A673 (cell line): ENCODE results near the gene NAA38. TPM values are rescaled to one million over a fixed set of nuclear protein-coding genes. Genes with fewer than 3 reads are reported as not detected.

Experiments
- BruUV-seq: library from RNA; stranded (reverse); fragments of 400-500 nt; replicated peaks from 2 replicates; lab custom pipeline; 2021; lab: Mats Ljungman, UMichigan
- CTCF ChIA-PET: fragments of 300-600 bp; sonication (Branson Sonifier 250); formaldehyde crosslinking; loops from one replicate; lab custom pipeline; 2022; ENCODE audit warnings: antibody characterized with exemption; lab: Charles Lee
- POLR2A ChIA-PET: fragments of 300-600 bp; sonication (Branson Sonifier 250); formaldehyde crosslinking; loops from one replicate; lab custom pipeline; 2022; ENCODE audit warnings: antibody characterized with exemption; ENCODE audit not compliant: low non-redundant PET; lab: Charles Lee
- DNase-seq: peaks from one replicate; pipeline ENCODE4 v3.0.0-alpha.2; 2015; ENCODE audit warnings: low spot score
- H3K27ac ChIP-seq: fragments of 200-600 bp; sonication (generic); 2 replicates; pipeline ENCODE4 v1.5.1; 2016; ENCODE audit warnings: mixed run types, low read depth, mild to moderate bottlenecking, mixed read lengths, antibody characterized with exemption, low read length; ENCODE audit not compliant: poor library complexity, severe bottlenecking
- H3K27me3 ChIP-seq: fragments of 200-600 bp; sonication (generic); replicated peaks from 2 replicates; pipeline ENCODE4 v1.6.1; 2017; ENCODE audit warnings: mixed run types, low read depth, mild to moderate bottlenecking, mixed read lengths, antibody characterized with exemption, low read length; ENCODE audit not compliant: insufficient read depth, poor library complexity
- H3K36me3 ChIP-seq: fragments of 200-600 bp; sonication (generic); 2 replicates; pipeline ENCODE4 v1.6.1; 2016; ENCODE audit warnings: mixed run types, mild to moderate bottlenecking, mixed read lengths, antibody characterized with exemption, low read length; ENCODE audit not compliant: insufficient read depth, poor library complexity, severe bottlenecking
- H3K4me1 ChIP-seq: fragments of 200-600 bp; sonication (generic); 2 replicates; pipeline ENCODE4 v1.6.1; 2017; ENCODE audit warnings: mixed run types, mild to moderate bottlenecking, mixed read lengths, antibody characterized with exemption, low read length; ENCODE audit not compliant: insufficient read depth, poor library complexity, severe bottlenecking
- H3K4me3 ChIP-seq: fragments of 200-600 bp; sonication (generic); 2 replicates; pipeline ENCODE4 v1.5.1; 2016; ENCODE audit warnings: low read depth, mixed run types, mild to moderate bottlenecking, mixed read lengths, low read length; ENCODE audit not compliant: poor library complexity, severe bottlenecking
- H3K9me3 ChIP-seq: fragments of 200-600 bp; sonication (generic); 2 replicates; pipeline ENCODE4 v1.6.1; 2016; ENCODE audit warnings: mixed run types, low read depth, mild to moderate bottlenecking, mixed read lengths, antibody characterized with exemption, low read length; ENCODE audit not compliant: poor library complexity, severe bottlenecking
- CTCF ChIP-seq: fragments of 300-800, 200-600 bp; sonication (generic); conservative IDR thresholded peaks from 2 replicates; pipeline ENCODE4 v1.5.1; 2017; ENCODE audit warnings: low read depth, mild to moderate bottlenecking, antibody characterized with exemption, low read length, moderate library complexity, mixed read lengths
- EZH2 ChIP-seq: fragments of 200-600 bp; sonication (generic); IDR thresholded peaks from 2 replicates; pipeline ENCODE4 v1.6.1; 2017; ENCODE audit warnings: borderline replicate concordance, low read depth, mild to moderate bottlenecking, mixed read lengths, antibody characterized with exemption, low read length; ENCODE audit not compliant: poor library complexity, severe bottlenecking
- intact Hi-C: fragments of 100-400 bp; cut with micrococcal nuclease; formaldehyde crosslinking; loops from one replicate; pipeline ENCODE4 v1.10.0; 2022; ENCODE audit not compliant: unreplicated experiment
- total RNA-seq: library from RNA; stranded (reverse); gene quantifications from 2 replicates; pipeline ENCODE4 v1.2.3, GENCODE V29; 2021

NAA38 gene
- total RNA-seq, 1 experiment from 2014 or later, result 64.3 TPM

- BruUV-seq, result TSS peak; percentile 54
- intact Hi-C loops, result loop anchor here (5.0 kb wide), 1 partner anchor 381 kb away; no protein-coding TSS in a partner anchor
- Histone ChIP-seq H3K9me3 (no peaks in the 10 kb centered on the region), H3K27ac (peak overlapping the region; percentile 97), H3K4me3 (peak overlapping the region; percentile 81), H3K4me1 (peaks cover 44% of the 10 kb centered on the region), H3K36me3 (peaks cover 12% of the 10 kb centered on the region), H3K27me3 (no peaks in the 10 kb centered on the region)
- ChIA-PET POLR2A (interaction anchor here (0.5 kb wide), 1 partner anchor 233 kb away, joined by 3 read pairs; no protein-coding TSS in a partner anchor), CTCF (no interaction called here)
- TF ChIP-seq CTCF, result no peak
- no peak for DNase-seq
These were observed 16.5 kb downstream of the NAA38 start for GRCh38 chr17:7840875-7841274.

- CTCF ChIA-PET, result no interaction called here
- TF ChIP-seq EZH2 (no peak), CTCF (no peak)
- H3K27me3 ChIP-seq, result no peaks in the 10 kb centered on the region
- peak overlapping the region; percentile 97 for H3K27ac ChIP-seq
- H3K4me3 ChIP-seq, result peak overlapping the region; percentile 81
- peaks cover 7% of the 10 kb centered on the region for H3K36me3 ChIP-seq
- DNase-seq, result no peak
- POLR2A ChIA-PET, result interaction anchor here (0.5 kb wide), 1 partner anchor 234 kb away, joined by 3 read pairs; no protein-coding TSS in a partner anchor
- intact Hi-C loops, result loop anchor here (5.0 kb wide), 1 partner anchor 382 kb away; no protein-coding TSS in a partner anchor
- H3K9me3 ChIP-seq, result no peaks in the 10 kb centered on the region
- peaks cover 44% of the 10 kb centered on the region for H3K4me1 ChIP-seq
- BruUV-seq, result no TSS peak
These were observed 16.9 kb downstream of the NAA38 start for GRCh38 chr17:7840441-7840840.

- peak overlapping the region; percentile 97 for H3K27ac ChIP-seq
- TF ChIP-seq CTCF (no peak), EZH2 (no peak)
- no peaks in the 10 kb centered on the region for H3K9me3 ChIP-seq
- no peaks in the 10 kb centered on the region for H3K27me3 ChIP-seq
- ChIA-PET CTCF (no interaction called here), POLR2A (no interaction called here)
- peaks cover 39% of the 10 kb centered on the region for H3K4me1 ChIP-seq
- BruUV-seq, result no TSS peak
- DNase-seq, result peak; percentile 80
- no peak overlapping the region for H3K4me3 ChIP-seq
- intact Hi-C loops, result loop anchor here (5.0 kb wide), 1 partner anchor 382 kb away; no protein-coding TSS in a partner anchor
- H3K36me3 ChIP-seq, result peaks cover 3% of the 10 kb centered on the region
These were observed 17.5 kb downstream of the NAA38 start for GRCh38 chr17:7839876-7840261.
